SK-N-SH (cell line): Measurements from ENCODE around the gene STXBP6. TPM values are rescaled to one million over a fixed set of nuclear protein-coding genes. Genes with fewer than 3 reads are reported as not detected.

Experiments
- CTCF ChIA-PET: fragments of 300-600, 350-600 bp; formaldehyde crosslinking; extraction: SDS; loops from one replicate; lab custom pipeline; 2021; lab: Yijun Ruan, JAX
- POLR2A ChIA-PET: fragments of 350-600 bp; sonication (Branson Sonifier 250); formaldehyde crosslinking; extraction: SDS; loops from one replicate; lab custom pipeline; 2020; ENCODE audit warnings: antibody characterized with exemption, inconsistent platforms; lab: Yijun Ruan, JAX
- DNase-seq: peaks from one replicate; pipeline ENCODE4 v3.0.0; 2012
- H2AFZ ChIP-seq: fragments of 200-600 bp; sonication (generic); 2 replicates; pipeline ENCODE4 v1.8.1; 2016; ENCODE audit warnings: antibody characterized with exemption, mild to moderate bottlenecking, low read depth
- H3F3A ChIP-seq: fragments of 200-600 bp; sonication (generic); replicated peaks from 2 replicates; pipeline ENCODE3; 2016; ENCODE audit warnings: antibody characterized with exemption, mild to moderate bottlenecking; ENCODE audit not compliant: insufficient read depth
- H3K27ac ChIP-seq, 2 experiments: fragments of 200-500 bp in 1 of 2; fragments of 200-600 bp in 1 of 2; sonication (Bioruptor generic) in 1 of 2; sonication (generic), shearing (Covaris generic) in 1 of 2; 2 replicates each; pipeline versions ENCODE4 v1.5.1 to v1.6.1; 2014 to 2016; ENCODE audit warnings: low read depth in 2 of 2, inconsistent platforms in 1 of 2, low read length in 1 of 2, mild to moderate bottlenecking in 1 of 2, mixed read lengths in 1 of 2
- H3K27me3 ChIP-seq: fragments of 200-600 bp; sonication (generic), shearing (Covaris generic); 2 replicates; pipeline ENCODE4 v1.6.1; 2016; ENCODE audit warnings: mixed run types; ENCODE audit not compliant: insufficient read depth
- H3K36me3 ChIP-seq, 2 experiments: fragments of 200-500 bp in 1 of 2; fragments of 200-600 bp in 1 of 2; sonication (Bioruptor generic) in 1 of 2; sonication (generic) in 1 of 2; replicated peaks in 1 of 2; 2 replicates each; pipeline versions ENCODE3 to v1.5.1; 2014 to 2016; ENCODE audit warnings: low read length in 1 of 2, mild to moderate bottlenecking in 1 of 2; ENCODE audit not compliant: insufficient read depth in 2 of 2, control insufficient read depth in 1 of 2
- H3K4me1 ChIP-seq, 2 experiments: fragments of 200-500 bp in 1 of 2; fragments of 200-600 bp in 1 of 2; sonication (Bioruptor generic) in 1 of 2; sonication (generic), shearing (Covaris generic) in 1 of 2; 2 replicates each; pipeline versions ENCODE4 v1.5.1 to v1.6.1; 2014 to 2016; ENCODE audit warnings: low read depth in 1 of 2, low read length in 1 of 2, mixed run types in 1 of 2; ENCODE audit not compliant: insufficient read depth in 2 of 2, control insufficient read depth in 1 of 2
- H3K4me2 ChIP-seq: fragments of 200-600 bp; sonication (generic), shearing (Covaris generic); 2 replicates; pipeline ENCODE4 v1.6.1; 2017; ENCODE audit warnings: mixed run types
- H3K4me3 ChIP-seq, 2 experiments: fragments of 200-500 bp in 1 of 2; fragments of 200-600 bp in 1 of 2; sonication (Bioruptor generic) in 1 of 2; sonication (generic), shearing (Covaris generic) in 1 of 2; 2 replicates each; pipeline versions ENCODE4 v1.5.1 to v1.8.1; 2014 to 2016; ENCODE audit warnings: low read depth in 2 of 2, inconsistent platforms in 1 of 2, low read length in 1 of 2, mild to moderate bottlenecking in 1 of 2, mixed read lengths in 1 of 2, moderate library complexity in 1 of 2
- H3K79me2 ChIP-seq: fragments of 200-600 bp; sonication (generic); 2 replicates; pipeline ENCODE4 v1.8.1; 2017; ENCODE audit warnings: mild to moderate bottlenecking; ENCODE audit not compliant: insufficient read depth
- H3K9ac ChIP-seq: fragments of 200-600 bp; sonication (generic); 2 replicates; pipeline ENCODE4 v1.6.1; 2017; ENCODE audit warnings: mixed run types
- H3K9me2 ChIP-seq: fragments of 200-600 bp; sonication (generic); 2 replicates; pipeline ENCODE4 v1.6.1; 2017; ENCODE audit warnings: mixed run types
- H3K9me3 ChIP-seq: fragments of 200-600 bp; sonication (generic); 2 replicates; pipeline ENCODE4 v1.6.1; 2017; ENCODE audit warnings: mixed run types, mild to moderate bottlenecking, moderate library complexity
- H4K20me1 ChIP-seq: fragments of 200-600 bp; sonication (generic); 2 replicates; pipeline ENCODE4 v1.6.1; 2017; ENCODE audit warnings: mild to moderate bottlenecking, mixed run types; ENCODE audit not compliant: insufficient read depth
- CTCF ChIP-seq: fragments of 200-600 bp; sonication (generic); IDR thresholded peaks from 2 replicates; pipeline ENCODE4 v1.6.1; 2017; ENCODE audit warnings: antibody characterized with exemption, mild to moderate bottlenecking, moderate library complexity
- FOSL2 ChIP-seq: IDR thresholded peaks from 2 replicates; pipeline ENCODE4 v1.4.0; 2012; ENCODE audit warnings: low read depth, mild to moderate bottlenecking, moderate library complexity, borderline replicate concordance
- GABPA ChIP-seq: IDR thresholded peaks from 2 replicates; pipeline ENCODE4 v1.4.0; 2012; ENCODE audit warnings: low read depth, mild to moderate bottlenecking
- GATA2 ChIP-seq: sonication (generic); formaldehyde crosslinking; IDR thresholded peaks from 2 replicates; pipeline ENCODE4 v1.5.0; 2020; ENCODE audit warnings: mild to moderate bottlenecking, missing genetic modification reagents
- MXI1 ChIP-seq: IDR thresholded peaks from 2 replicates; pipeline ENCODE4 v1.6.1; 2012; ENCODE audit warnings: mild to moderate bottlenecking, low read depth, low read length, improper control_type of control experiment
- NFIC ChIP-seq: IDR thresholded peaks from 2 replicates; pipeline ENCODE4 v1.4.0; 2012; ENCODE audit warnings: borderline replicate concordance
- PBX3 ChIP-seq: IDR thresholded peaks from 2 replicates; pipeline ENCODE4; 2012
- POLR2AphosphoS5 ChIP-seq: IDR thresholded peaks from 2 replicates; pipeline ENCODE4 v1.6.1; 2012; ENCODE audit warnings: low read depth, low read length
- RAD21 ChIP-seq: IDR thresholded peaks from 2 replicates; pipeline ENCODE4 v1.6.1; 2012; ENCODE audit warnings: mild to moderate bottlenecking, low read length
- RCOR1 ChIP-seq: fragments of 150-350 bp; IDR thresholded peaks from 2 replicates; pipeline ENCODE4 v1.6.1; 2017; ENCODE audit warnings: antibody characterized with exemption, low read length
- SIN3A ChIP-seq: IDR thresholded peaks from 2 replicates; pipeline ENCODE4 v1.6.1; 2012; ENCODE audit warnings: low read depth, mild to moderate bottlenecking, low read length, moderate library complexity, borderline replicate concordance
- ZBTB33 ChIP-seq: IDR thresholded peaks from 2 replicates; pipeline ENCODE4 v1.4.0; 2012; ENCODE audit warnings: low read depth, borderline replicate concordance
- WGBS: methylation state at CpG from one replicate; pipeline ENCODE4 v1.1.6; 2017; ENCODE audit warnings: low lambda C conversion rate; 5-methylcytosine and 5-hydroxymethylcytosine counted together
- polyA plus RNA-seq, 3 experiments: library from polyadenylated mRNA; depleted of rRNA; stranded (reverse); fragments of >200 nt; gene quantifications; 2 replicates each; pipeline ENCODE4 v1.2.3, GENCODE V29; 2012
- TF ChIP-seq, protein P1 (sequence below): IDR thresholded peaks from 2 replicates; pipeline ENCODE4 v1.4.0; 2012; ENCODE audit warnings: low read depth
- TF ChIP-seq, protein P2 (sequence below): IDR thresholded peaks from 2 replicates; pipeline ENCODE4 v1.6.1; 2012; ENCODE audit warnings: mild to moderate bottlenecking, low read depth, low read length, moderate library complexity

The STXBP6 gene
- polyA plus RNA-seq, 1 of the 3 experiments (the other 2 are of a cell fraction): 0.16 TPM

DNA sequence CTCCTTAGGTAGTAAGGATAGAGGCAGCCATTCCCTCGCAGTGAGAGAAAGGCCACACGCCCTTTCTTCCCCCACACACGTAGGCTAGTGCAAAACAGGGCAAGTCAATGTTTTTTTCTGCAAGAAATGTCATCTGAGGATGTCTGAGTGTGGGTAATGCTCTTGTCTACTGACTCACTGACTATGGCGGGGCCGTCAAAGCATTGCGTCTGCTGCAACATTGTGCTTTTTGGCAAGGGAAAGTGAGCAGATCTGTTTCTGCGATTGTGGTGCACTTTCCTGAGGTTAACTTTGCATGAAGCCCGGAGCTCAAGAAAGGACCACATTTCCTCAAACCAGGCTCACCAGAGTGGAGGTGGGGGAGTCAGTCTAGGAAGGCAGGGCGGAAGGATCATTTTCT lies 234.4 kb downstream of the STXBP6 start (continued):
- TF ChIP-seq ZBTB33 (no peak), SIN3A (no peak)

DNA sequence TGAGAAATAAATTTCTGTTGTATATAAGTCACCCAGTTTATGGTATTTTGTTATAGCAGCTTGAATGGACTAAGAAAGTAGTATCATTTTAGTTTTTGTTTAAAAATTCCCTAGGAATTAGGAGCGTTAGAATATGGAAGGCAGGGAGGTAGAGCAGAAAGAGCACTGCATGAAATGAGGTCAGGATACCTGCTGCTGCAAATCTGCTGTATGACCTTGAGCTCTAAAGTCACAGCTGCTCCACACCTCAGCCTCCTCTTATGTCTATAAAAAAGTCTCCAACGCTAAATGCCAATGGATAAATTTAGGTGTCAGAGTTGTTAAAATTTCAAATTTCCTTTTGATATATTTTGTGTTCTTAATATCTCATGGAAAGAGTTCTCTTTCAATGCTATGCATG lies 235.0 kb downstream of the STXBP6 start:
- no peaks in the 10 kb centered on the region for H3K79me2 ChIP-seq
- H3K27ac ChIP-seq: no peak overlapping the region
- H3K4me2 ChIP-seq: no peak overlapping the region
- H3K9ac ChIP-seq: no peak overlapping the region
- TF ChIP-seq CTCF (no peak), RCOR1 (no peak), NFIC (no peak), MXI1 (no peak), POLR2AphosphoS5 (no peak), GABPA (no peak), GATA2 (no peak), RAD21 (no peak)
- TF ChIP-seq, protein P1, sequence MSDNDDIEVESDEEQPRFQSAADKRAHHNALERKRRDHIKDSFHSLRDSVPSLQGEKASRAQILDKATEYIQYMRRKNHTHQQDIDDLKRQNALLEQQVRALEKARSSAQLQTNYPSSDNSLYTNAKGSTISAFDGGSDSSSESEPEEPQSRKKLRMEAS: no peak
- WGBS: 7% methylated on average over 2 of the region's 2 CpGs
- CTCF ChIA-PET: interaction anchor here (0.7 to 2.8 kb wide), 3 partner anchors 9 to 15 kb away, joined by 3 to 25 read pairs (median 4); no protein-coding TSS in a partner anchor
- H3K36me3 ChIP-seq: no peaks in the 10 kb centered on the region
- H3K27me3 ChIP-seq: peaks cover 5% of the 10 kb centered on the region; the same call in 1 of the 2 replicates
- no peak overlapping the region for H2AFZ ChIP-seq
- H4K20me1 ChIP-seq: no peaks in the 10 kb centered on the region
- DNase-seq: no peak
- H3K9me3 ChIP-seq: no peaks in the 10 kb centered on the region
- POLR2A ChIA-PET: no interaction called here
- no peaks in the 10 kb centered on the region for H3F3A ChIP-seq
- no peaks in the 10 kb centered on the region for H3K9me2 ChIP-seq
- no peaks in the 10 kb centered on the region for H3K4me1 ChIP-seq
- H3K4me3 ChIP-seq: no peak overlapping the region

DNA sequence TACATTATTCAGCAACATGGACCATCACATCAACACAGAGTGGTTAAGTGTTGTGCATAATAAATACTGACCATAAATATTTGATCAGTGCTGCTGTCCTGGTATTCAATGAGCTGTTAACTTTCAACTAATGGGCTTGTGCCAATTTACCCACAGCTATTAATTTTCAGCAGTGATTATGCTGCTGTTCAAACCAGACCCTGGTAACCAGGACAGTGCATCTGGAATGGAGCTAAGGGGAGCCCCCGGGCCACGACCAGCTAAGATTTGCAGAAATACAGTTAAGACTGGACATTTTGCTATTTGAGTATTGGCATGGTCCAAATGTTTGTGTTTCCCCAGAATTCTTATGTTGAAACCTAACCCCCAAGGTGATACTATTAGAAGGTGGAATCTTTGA lies 235.6 kb downstream of the STXBP6 start:
- H3K27ac ChIP-seq: no peak overlapping the region
- no peaks in the 10 kb centered on the region for H4K20me1 ChIP-seq
- no peak overlapping the region for H3K4me3 ChIP-seq
- no peak for DNase-seq
- no peaks in the 10 kb centered on the region for H3K9me2 ChIP-seq
- no peak overlapping the region for H2AFZ ChIP-seq
- 10% methylated on average over 2 of the region's 2 CpGs for WGBS
- ChIA-PET POLR2A (no interaction called here), CTCF (interaction anchor here (0.7 to 2.8 kb wide), 2 partner anchors 8 to 16 kb away, joined by 3 to 25 read pairs; no protein-coding TSS in a partner anchor)
- no peaks in the 10 kb centered on the region for H3K79me2 ChIP-seq
- H3K9ac ChIP-seq: no peak overlapping the region
- no peaks in the 10 kb centered on the region for H3K4me1 ChIP-seq
- no peaks in the 10 kb centered on the region for H3F3A ChIP-seq
- H3K9me3 ChIP-seq: no peaks in the 10 kb centered on the region
- no peak overlapping the region for H3K4me2 ChIP-seq
- H3K36me3 ChIP-seq: no peaks in the 10 kb centered on the region
- no peaks in the 10 kb centered on the region; the same call in 1 of the 2 replicates for H3K27me3 ChIP-seq
- TF ChIP-seq PBX3 (no peak), SIN3A (no peak), POLR2AphosphoS5 (no peak), CTCF (no peak), FOSL2 (no peak)
- TF ChIP-seq, protein P2, sequence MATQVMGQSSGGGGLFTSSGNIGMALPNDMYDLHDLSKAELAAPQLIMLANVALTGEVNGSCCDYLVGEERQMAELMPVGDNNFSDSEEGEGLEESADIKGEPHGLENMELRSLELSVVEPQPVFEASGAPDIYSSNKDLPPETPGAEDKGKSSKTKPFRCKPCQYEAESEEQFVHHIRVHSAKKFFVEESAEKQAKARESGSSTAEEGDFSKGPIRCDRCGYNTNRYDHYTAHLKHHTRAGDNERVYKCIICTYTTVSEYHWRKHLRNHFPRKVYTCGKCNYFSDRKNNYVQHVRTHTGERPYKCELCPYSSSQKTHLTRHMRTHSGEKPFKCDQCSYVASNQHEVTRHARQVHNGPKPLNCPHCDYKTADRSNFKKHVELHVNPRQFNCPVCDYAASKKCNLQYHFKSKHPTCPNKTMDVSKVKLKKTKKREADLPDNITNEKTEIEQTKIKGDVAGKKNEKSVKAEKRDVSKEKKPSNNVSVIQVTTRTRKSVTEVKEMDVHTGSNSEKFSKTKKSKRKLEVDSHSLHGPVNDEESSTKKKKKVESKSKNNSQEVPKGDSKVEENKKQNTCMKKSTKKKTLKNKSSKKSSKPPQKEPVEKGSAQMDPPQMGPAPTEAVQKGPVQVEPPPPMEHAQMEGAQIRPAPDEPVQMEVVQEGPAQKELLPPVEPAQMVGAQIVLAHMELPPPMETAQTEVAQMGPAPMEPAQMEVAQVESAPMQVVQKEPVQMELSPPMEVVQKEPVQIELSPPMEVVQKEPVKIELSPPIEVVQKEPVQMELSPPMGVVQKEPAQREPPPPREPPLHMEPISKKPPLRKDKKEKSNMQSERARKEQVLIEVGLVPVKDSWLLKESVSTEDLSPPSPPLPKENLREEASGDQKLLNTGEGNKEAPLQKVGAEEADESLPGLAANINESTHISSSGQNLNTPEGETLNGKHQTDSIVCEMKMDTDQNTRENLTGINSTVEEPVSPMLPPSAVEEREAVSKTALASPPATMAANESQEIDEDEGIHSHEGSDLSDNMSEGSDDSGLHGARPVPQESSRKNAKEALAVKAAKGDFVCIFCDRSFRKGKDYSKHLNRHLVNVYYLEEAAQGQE: no peak
